Activated naive CD4-positive, alpha-beta T cell treated with anti-CD3 and anti-CD28 coated beads, Interleukin-2, amount 50 U/mL, for 24 hours (primary cell): ENCODE results near the gene TMCC2.

Source experiments
- H3K27ac Mint-ChIP-seq: one replicate; pipeline ENCODE4 v1.8.0; 2021; ENCODE audit warnings: mild to moderate bottlenecking, mixed read lengths
- H3K27me3 Mint-ChIP-seq: one replicate; pipeline ENCODE4 v1.8.0; 2021; ENCODE audit warnings: mixed read lengths
- H3K36me3 Mint-ChIP-seq: one replicate; pipeline ENCODE4 v1.8.0; 2021; ENCODE audit warnings: mixed read lengths
- H3K4me1 Mint-ChIP-seq: one replicate; pipeline ENCODE4 v1.8.0; 2021; ENCODE audit warnings: mixed read lengths
- H3K4me3 Mint-ChIP-seq: one replicate; pipeline ENCODE4 v1.8.0; 2021; ENCODE audit warnings: mild to moderate bottlenecking, mixed read lengths
- H3K9me3 Mint-ChIP-seq: one replicate; pipeline ENCODE4 v1.8.0; 2021; ENCODE audit warnings: mixed read lengths

TMCC2 gene

GRCh38 chr1:205259998-205260397 is 32.3 kb downstream of the TMCC2 start:
- Mint-ChIP-seq H3K36me3 (no peaks in the 10 kb centered on the region), H3K27me3 (no peaks in the 10 kb centered on the region), H3K4me1 (peaks cover 18% of the 10 kb centered on the region), H3K4me3 (no peak overlapping the region), H3K9me3 (no peaks in the 10 kb centered on the region), H3K27ac (no peak overlapping the region)

GRCh38 chr1:205260948-205261732 is 33.4 kb downstream of the TMCC2 start:
- H3K36me3 Mint-ChIP-seq: no peaks in the 10 kb centered on the region
- peaks cover 15% of the 10 kb centered on the region for H3K4me1 Mint-ChIP-seq
- H3K27me3 Mint-ChIP-seq: no peaks in the 10 kb centered on the region
- H3K27ac Mint-ChIP-seq: no peak overlapping the region
- H3K9me3 Mint-ChIP-seq: no peaks in the 10 kb centered on the region
- H3K4me3 Mint-ChIP-seq: no peak overlapping the region

DNA sequence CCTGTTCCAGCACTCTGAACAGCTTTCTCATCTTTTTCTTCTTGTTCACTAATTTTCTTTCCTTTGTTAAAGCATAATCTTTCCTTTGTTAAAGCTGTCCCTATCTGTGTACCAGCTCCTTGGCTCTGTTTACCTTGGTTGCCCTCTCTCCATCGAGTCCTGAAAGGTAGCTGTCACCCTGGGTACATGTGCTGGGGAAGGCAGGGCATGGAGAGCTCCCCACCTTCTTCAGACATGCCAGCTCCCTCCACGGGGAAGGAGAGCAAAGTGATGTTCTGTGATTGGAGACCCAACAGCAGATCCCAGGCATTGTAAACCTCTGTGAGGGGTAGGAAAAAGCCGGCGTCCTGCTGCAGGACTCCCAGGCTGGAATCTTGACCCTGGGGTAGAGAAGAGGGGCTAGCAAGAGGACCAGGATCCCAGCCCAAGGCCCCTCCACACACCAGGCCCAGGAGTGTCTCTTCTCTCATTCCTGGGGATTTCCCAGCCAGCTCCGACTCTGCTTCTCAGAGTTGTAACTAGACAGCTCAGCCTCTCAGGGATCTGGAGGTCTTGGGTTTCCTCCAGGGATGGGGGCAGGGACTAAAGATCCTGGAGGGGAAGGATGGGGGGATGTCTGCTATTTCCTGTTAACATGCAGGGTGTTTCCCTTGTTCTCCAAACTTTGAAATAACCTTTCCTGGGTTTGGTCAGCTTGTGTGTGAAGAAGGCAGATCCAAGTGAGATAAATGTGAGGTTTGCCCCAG is 34.4 kb downstream of the TMCC2 start:
- Mint-ChIP-seq H3K27ac (no peak overlapping the region), H3K27me3 (no peaks in the 10 kb centered on the region), H3K4me3 (no peak overlapping the region), H3K4me1 (peaks cover 12% of the 10 kb centered on the region), H3K9me3 (no peaks in the 10 kb centered on the region), H3K36me3 (no peaks in the 10 kb centered on the region)

GRCh38 chr1:205262731-205263171 is 35.0 kb downstream of the TMCC2 start:
- Mint-ChIP-seq H3K4me3 (no peak overlapping the region), H3K27ac (no peak overlapping the region), H3K9me3 (no peaks in the 10 kb centered on the region), H3K4me1 (peaks cover 12% of the 10 kb centered on the region), H3K36me3 (no peaks in the 10 kb centered on the region), H3K27me3 (no peaks in the 10 kb centered on the region)

DNA sequence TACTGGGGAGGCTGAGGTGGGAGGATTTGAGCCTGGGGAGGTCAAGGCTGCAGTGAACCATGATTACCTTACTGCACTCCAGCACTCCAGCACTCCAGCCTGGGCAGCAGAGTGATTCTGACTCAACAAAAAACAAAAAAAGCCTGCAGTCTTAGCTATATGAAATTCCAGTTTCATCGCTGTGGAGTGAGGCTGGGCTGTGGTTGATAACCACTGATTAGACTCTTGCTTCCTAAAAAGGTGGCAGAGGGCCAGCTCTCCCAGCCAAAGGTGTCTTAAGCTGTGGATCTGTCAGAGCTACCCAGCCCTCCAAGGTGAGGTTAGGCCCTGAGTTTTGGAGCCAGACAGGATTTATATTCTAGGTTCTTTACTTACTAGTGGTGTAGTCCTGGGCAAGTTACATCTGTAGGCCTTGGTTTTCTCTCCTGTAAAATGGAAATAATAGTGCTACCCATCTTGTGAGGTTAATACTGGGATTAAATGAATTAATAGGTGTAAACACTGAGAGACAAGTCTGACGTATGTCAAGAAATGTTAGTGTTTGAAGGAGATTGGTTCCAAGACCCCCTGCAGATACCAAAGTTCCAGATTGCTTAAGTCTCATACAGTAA is 35.9 kb downstream of the TMCC2 start:
- H3K27ac Mint-ChIP-seq: no peak overlapping the region
- no peaks in the 10 kb centered on the region for H3K27me3 Mint-ChIP-seq
- H3K4me3 Mint-ChIP-seq: no peak overlapping the region

DNA sequence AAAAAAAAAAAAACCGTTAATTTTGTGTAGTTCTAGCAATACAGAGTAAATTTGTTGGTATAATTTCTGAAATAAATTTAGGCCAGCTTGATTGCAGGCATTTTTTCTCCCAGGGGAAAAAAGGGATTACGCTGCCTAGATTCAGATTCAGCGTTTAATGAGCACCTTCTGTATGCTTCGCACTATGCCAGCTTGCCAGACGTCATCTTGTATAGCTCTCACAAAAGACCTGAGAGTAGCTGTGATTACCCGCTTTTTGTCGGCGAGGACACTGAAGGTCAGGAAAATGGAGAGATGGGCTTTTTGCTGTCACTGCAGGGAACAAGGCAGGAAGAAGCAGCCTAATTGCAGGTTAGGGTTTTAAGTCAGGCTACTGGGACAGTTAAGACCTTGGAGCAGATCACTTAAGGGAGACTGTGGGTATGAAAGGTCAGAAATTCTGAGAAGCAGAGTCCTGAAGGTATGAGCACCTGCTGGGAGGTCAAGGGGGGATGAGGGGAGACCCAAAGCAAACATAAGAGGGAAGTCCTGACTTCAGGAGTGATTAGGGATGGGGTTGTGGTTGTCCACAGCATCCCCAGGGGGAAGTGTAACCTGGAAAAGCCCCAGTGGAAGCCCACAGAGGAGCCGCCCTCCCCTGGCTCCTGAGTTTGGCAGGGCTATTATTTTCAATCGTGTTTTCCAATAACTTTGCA is 39.0 kb downstream of the TMCC2 start:
- no peaks in the 10 kb centered on the region for H3K27me3 Mint-ChIP-seq

More for the DNA sequence above, 35.9 kb downstream of the TMCC2 start:
- Mint-ChIP-seq H3K4me1 (peaks cover 12% of the 10 kb centered on the region), H3K9me3 (no peaks in the 10 kb centered on the region), H3K36me3 (no peaks in the 10 kb centered on the region)

GRCh38 chr1:205267306-205267902 is 39.7 kb downstream of the TMCC2 start:
- no peaks in the 10 kb centered on the region for H3K27me3 Mint-ChIP-seq
- no peak overlapping the region for H3K4me3 Mint-ChIP-seq
- H3K9me3 Mint-ChIP-seq: no peaks in the 10 kb centered on the region
- H3K27ac Mint-ChIP-seq: no peak overlapping the region
- no peaks in the 10 kb centered on the region for H3K36me3 Mint-ChIP-seq
- H3K4me1 Mint-ChIP-seq: peaks cover 6% of the 10 kb centered on the region

More for the DNA sequence above, 39.0 kb downstream of the TMCC2 start:
- no peak overlapping the region for H3K27ac Mint-ChIP-seq
- no peak overlapping the region for H3K4me3 Mint-ChIP-seq
- no peaks in the 10 kb centered on the region for H3K9me3 Mint-ChIP-seq
- H3K36me3 Mint-ChIP-seq: no peaks in the 10 kb centered on the region
- H3K4me1 Mint-ChIP-seq: peaks cover 10% of the 10 kb centered on the region

DNA sequence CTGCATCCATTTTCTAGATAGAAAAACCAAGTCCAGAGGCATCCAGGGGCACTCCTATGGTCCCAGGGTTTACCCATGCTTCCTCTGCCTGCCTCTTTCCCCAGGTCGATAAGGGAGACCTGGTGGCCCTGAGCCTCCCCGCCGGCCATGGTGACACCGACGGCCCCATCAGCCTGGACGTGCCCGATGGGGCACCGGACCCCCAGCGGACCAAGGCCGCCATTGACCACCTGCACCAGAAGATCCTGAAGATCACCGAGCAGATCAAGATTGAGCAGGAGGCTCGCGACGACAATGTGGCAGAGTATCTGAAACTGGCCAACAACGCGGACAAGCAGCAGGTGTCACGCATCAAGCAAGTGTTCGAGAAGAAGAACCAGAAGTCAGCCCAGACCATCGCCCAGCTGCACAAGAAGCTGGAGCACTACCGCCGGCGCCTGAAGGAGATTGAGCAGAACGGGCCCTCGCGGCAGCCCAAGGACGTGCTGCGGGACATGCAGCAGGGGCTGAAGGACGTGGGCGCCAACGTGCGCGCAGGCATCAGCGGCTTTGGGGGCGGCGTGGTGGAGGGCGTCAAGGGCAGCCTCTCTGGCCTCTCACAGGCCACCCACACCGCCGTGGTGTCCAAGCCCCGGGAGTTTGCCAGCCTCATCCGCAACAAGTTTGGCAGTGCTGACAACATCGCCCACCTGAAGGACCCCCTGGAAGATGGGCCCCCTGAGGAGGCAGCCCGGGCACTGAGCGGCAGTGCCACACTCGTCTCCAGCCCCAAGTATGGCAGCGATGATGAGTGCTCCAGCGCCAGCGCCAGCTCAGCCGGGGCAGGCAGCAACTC is 41.3 kb downstream of the TMCC2 start:
- Mint-ChIP-seq H3K4me3 (no peak overlapping the region), H3K27ac (peak overlapping the region; percentile 17), H3K36me3 (no peaks in the 10 kb centered on the region), H3K4me1 (peaks cover 9% of the 10 kb centered on the region), H3K9me3 (no peaks in the 10 kb centered on the region), H3K27me3 (no peaks in the 10 kb centered on the region)

DNA sequence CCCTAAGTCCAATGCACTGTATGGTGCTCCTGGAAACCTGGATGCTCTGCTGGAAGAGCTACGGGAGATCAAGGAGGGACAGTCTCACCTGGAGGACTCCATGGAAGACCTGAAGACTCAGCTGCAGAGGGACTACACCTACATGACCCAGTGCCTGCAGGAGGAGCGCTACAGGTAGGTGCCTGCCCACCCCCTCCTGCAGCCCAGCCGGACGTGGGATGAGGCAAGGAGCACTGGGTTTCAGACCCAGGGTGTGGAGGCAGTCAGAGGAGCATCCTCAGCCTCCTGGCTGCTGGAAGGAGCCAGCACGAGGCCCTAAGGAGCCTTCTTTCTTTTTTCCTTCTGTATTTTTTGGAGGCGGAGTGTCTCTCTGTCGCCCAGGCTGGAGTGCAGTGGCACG is 42.0 kb downstream of the TMCC2 start:
- H3K9me3 Mint-ChIP-seq: no peaks in the 10 kb centered on the region
- H3K4me3 Mint-ChIP-seq: no peak overlapping the region
- peaks cover 14% of the 10 kb centered on the region for H3K4me1 Mint-ChIP-seq
- no peaks in the 10 kb centered on the region for H3K27me3 Mint-ChIP-seq
- no peaks in the 10 kb centered on the region for H3K36me3 Mint-ChIP-seq
- H3K27ac Mint-ChIP-seq: no peak overlapping the region

DNA sequence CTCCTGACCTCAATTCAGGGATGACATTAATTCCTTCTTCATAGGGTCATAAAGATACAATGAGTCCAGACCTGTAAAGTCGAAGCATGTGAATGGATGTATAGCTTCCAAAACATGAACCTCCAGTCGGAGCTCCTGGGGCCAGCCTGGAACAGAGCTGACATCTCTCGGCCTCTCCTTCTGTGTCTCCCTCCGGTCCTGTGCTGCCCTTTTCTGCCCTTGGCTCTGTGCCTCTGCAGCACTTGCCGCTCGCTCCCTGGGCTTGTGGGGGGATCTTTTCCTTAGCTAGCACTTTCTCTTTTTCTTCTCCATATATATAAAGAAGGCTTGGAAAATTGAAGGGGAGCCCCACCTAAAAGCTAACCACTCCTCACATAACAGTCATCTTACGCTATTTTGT is 42.5 kb downstream of the TMCC2 start:
- Mint-ChIP-seq H3K27me3 (no peaks in the 10 kb centered on the region), H3K27ac (no peak overlapping the region), H3K4me3 (no peak overlapping the region), H3K36me3 (no peaks in the 10 kb centered on the region), H3K9me3 (no peaks in the 10 kb centered on the region), H3K4me1 (peaks cover 19% of the 10 kb centered on the region)

GRCh38 chr1:205270764-205271163 is 43.0 kb downstream of the TMCC2 start:
- H3K27ac Mint-ChIP-seq: no peak overlapping the region
- H3K4me3 Mint-ChIP-seq: no peak overlapping the region
- no peaks in the 10 kb centered on the region for H3K36me3 Mint-ChIP-seq
- H3K9me3 Mint-ChIP-seq: no peaks in the 10 kb centered on the region
- peaks cover 24% of the 10 kb centered on the region for H3K4me1 Mint-ChIP-seq
- no peaks in the 10 kb centered on the region for H3K27me3 Mint-ChIP-seq

GRCh38 chr1:205271277-205271676 is 43.5 kb downstream of the TMCC2 start:
- H3K27ac Mint-ChIP-seq: no peak overlapping the region
- H3K4me1 Mint-ChIP-seq: peaks cover 26% of the 10 kb centered on the region
- H3K36me3 Mint-ChIP-seq: no peaks in the 10 kb centered on the region

GRCh38 chr1:205271745-205272144 is 44.0 kb downstream of the TMCC2 start:
- peaks cover 30% of the 10 kb centered on the region for H3K4me1 Mint-ChIP-seq
- no peaks in the 10 kb centered on the region for H3K27me3 Mint-ChIP-seq
- H3K4me3 Mint-ChIP-seq: no peak overlapping the region
- no peaks in the 10 kb centered on the region for H3K36me3 Mint-ChIP-seq
- H3K27ac Mint-ChIP-seq: no peak overlapping the region
- H3K9me3 Mint-ChIP-seq: no peaks in the 10 kb centered on the region

More at GRCh38 chr1:205271277-205271676, 43.5 kb downstream of the TMCC2 start:
- Mint-ChIP-seq H3K9me3 (no peaks in the 10 kb centered on the region), H3K4me3 (no peak overlapping the region), H3K27me3 (no peaks in the 10 kb centered on the region)

DNA sequence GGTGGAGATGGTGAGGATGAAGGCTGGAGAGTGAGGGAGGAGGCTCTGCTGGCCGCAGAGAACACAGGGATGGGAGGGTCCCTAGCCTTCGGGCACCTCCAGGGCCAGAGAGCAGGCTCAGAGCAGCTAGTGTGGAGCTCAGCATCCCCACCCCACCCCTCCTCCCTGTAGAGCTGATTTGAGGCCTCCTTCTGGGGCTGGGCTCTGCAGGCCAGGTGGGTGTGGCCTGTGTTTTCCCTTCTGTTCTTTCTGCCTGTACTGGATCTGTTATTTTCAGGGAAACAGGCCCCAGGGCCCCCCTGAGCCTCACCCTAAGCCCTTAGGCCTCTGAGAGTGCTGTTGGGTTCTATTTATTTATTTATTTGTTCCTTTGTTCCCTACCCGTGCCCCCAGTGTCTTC is 44.8 kb downstream of the TMCC2 start:
- H3K4me3 Mint-ChIP-seq: no peak overlapping the region
- no peaks in the 10 kb centered on the region for H3K36me3 Mint-ChIP-seq
- no peaks in the 10 kb centered on the region for H3K9me3 Mint-ChIP-seq
- H3K27ac Mint-ChIP-seq: no peak overlapping the region
- peaks cover 33% of the 10 kb centered on the region for H3K4me1 Mint-ChIP-seq
- no peaks in the 10 kb centered on the region for H3K27me3 Mint-ChIP-seq
